Measurements from ENCODE around the gene OR7C1.
"Not testable (repeated sequence)": the region's sequence is repeated elsewhere in the genome, so short reads cannot be mapped to it uniquely, and the experiment has no call there.

The OR7C1 gene

GRCh38 chr19:14765841-14766240 lies 69.1 kb downstream of the OR7C1 start:
- DNase-seq (ENCODE audit: low spot score) = not testable (repeated sequence)

GRCh38 chr19:14765403-14765802 lies 69.6 kb downstream of the OR7C1 start:
- not testable (repeated sequence) for DNase-seq (ENCODE audit: low spot score)

- no peak for DNase-seq (ENCODE audit: low spot score)
Observed at GRCh38 chr19:14764401-14764800, 70.6 kb downstream of the OR7C1 start.

- DNase-seq (ENCODE audit: low spot score) = no peak
Observed at GRCh38 chr19:14763497-14764145, 71.4 kb downstream of the OR7C1 start.

GRCh38 chr19:14762111-14762510 lies 72.9 kb downstream of the OR7C1 start:
- no peak for DNase-seq (ENCODE audit: low spot score)

- DNase-seq (ENCODE audit: low spot score) = no peak
Observed at GRCh38 chr19:14761607-14762006, 73.4 kb downstream of the OR7C1 start.

GRCh38 chr19:14758816-14759215 lies 76.2 kb downstream of the OR7C1 start:
- DNase-seq (ENCODE audit: low spot score) = no peak

- no peak for DNase-seq (ENCODE audit: low spot score)
Observed at GRCh38 chr19:14748601-14749000, 86.4 kb downstream of the OR7C1 start.
